Measurements from ENCODE around the gene SBF1. TPM values are rescaled to one million over a fixed set of nuclear protein-coding genes. Genes with fewer than 3 reads are reported as not detected.

The SBF1 gene
- total RNA-seq, 4 donors from 2014 or later = 56.1 to 121 (median 86.9) TPM

DNA sequence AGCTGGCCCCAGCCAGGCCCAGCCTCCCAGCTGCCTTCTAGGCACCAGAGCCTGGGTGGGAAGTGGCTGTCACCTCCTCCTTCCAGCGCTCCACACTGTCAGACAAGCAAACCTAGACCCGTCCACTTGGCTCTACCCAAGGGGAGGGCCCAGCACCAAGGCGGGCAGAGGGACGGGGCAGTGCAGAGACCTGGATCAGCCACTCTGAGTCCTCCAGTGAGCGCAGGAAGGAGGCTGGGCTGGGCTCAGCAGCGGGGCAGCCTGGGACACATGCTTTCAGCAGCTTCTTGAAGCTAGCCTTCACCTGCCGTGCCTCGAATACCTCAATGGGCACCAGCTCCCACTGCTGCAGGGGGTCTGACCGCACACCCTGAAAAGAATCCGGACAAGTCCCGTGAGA, 18.8 kb downstream of the SBF1 start:
- H3K9me3 ChIP-seq = no peaks in the 10 kb centered on the region
- H3K27ac ChIP-seq (replicated peaks in 1 of 4) = no peak overlapping the region
- DNase-seq (ENCODE audit: extremely low spot score) = no peak
- H3K4me1 ChIP-seq = no peaks in the 10 kb centered on the region
- 87% methylated on average over 9 of the region's 11 CpGs for WGBS
- peaks cover 70 to 92% (median 77%) of the 10 kb centered on the region in 4 donors for H3K36me3 ChIP-seq
- no peak overlapping the region for H3K4me3 ChIP-seq
- TF ChIP-seq POLR2AphosphoS5 (IDR thresholded peaks at IDR 0.05) (no peak), POLR2A (IDR thresholded peaks at IDR 0.05; ENCODE audit: low read depth) (no peak), EP300 (IDR thresholded peaks at IDR 0.05) (no peak)
- TF ChIP-seq, protein P1, sequence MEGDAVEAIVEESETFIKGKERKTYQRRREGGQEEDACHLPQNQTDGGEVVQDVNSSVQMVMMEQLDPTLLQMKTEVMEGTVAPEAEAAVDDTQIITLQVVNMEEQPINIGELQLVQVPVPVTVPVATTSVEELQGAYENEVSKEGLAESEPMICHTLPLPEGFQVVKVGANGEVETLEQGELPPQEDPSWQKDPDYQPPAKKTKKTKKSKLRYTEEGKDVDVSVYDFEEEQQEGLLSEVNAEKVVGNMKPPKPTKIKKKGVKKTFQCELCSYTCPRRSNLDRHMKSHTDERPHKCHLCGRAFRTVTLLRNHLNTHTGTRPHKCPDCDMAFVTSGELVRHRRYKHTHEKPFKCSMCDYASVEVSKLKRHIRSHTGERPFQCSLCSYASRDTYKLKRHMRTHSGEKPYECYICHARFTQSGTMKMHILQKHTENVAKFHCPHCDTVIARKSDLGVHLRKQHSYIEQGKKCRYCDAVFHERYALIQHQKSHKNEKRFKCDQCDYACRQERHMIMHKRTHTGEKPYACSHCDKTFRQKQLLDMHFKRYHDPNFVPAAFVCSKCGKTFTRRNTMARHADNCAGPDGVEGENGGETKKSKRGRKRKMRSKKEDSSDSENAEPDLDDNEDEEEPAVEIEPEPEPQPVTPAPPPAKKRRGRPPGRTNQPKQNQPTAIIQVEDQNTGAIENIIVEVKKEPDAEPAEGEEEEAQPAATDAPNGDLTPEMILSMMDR (IDR thresholded peaks at IDR 0.05) = no peak
- intact Hi-C loops (cut with DNase I) = no loop called here
- H3K27me3 ChIP-seq = no peaks in the 10 kb centered on the region

DNA sequence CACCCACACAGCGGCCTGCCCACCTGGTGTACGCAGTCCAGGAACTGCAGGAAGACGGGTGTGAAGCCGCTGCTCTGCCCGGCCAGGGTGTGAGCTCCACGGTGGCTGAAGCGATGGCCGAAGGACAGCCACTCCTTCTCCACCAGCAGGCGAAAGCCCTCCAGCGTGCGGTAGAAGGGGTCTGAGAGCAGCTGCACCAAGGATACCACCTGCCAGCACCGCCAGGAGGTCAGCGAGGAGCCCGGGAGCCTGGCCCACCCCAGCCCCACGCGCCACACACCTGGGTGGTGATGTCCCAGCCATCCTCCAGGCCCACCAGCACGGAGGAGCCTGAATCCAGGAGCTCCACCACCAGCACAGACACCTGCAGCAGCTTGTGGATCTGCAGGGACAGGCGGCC, 19.6 kb downstream of the SBF1 start:
- Histone ChIP-seq H3K27me3 (no peaks in the 10 kb centered on the region), H3K4me1 (no peaks in the 10 kb centered on the region), H3K36me3 (peaks cover 61 to 91% (median 75%) of the 10 kb centered on the region in 4 donors), H3K9me3 (no peaks in the 10 kb centered on the region), H3K4me3 (no peak overlapping the region), H3K27ac (replicated peaks in 1 of 4) (no peak overlapping the region)
- TF ChIP-seq POLR2AphosphoS5 (IDR thresholded peaks at IDR 0.05) = no peak
- no peak for TF ChIP-seq EP300 (IDR thresholded peaks at IDR 0.05)
- TF ChIP-seq, protein P1 (IDR thresholded peaks at IDR 0.05) = no peak
- no peak for TF ChIP-seq POLR2A (IDR thresholded peaks at IDR 0.05; ENCODE audit: low read depth)
- no peak for DNase-seq (ENCODE audit: extremely low spot score)
- intact Hi-C loops (cut with DNase I) = no loop called here
- 93% methylated on average over 15 of the region's 18 CpGs for WGBS

DNA sequence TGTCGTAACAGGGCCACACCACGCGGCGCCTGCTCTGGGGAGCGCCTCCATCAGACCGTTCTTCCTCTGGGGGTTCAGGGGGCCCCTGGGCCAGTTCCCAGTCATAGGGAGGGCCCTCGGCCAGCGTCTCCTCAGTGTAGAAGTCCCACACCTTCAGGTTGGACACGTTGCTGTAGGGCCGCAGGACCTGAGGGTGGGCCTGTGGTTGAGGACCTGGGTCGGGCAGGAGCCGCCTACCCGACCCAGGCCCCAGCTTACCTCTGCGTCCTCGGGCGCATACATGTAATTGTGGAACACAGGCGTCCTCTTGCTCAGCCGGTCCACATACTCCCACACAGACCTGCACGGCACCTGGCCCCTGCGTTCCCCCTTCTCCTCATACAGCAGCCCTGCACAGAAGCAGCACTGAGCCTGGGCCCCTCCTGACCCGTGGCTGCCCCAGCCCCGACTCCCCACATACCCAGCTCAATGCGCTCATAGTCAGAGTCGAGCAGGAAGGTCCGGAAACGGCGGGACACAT, 20.2 kb downstream of the SBF1 start:
- no peak for DNase-seq (ENCODE audit: extremely low spot score)
- 93% methylated on average over 24 of the region's 27 CpGs for WGBS
- TF ChIP-seq, protein P1 (IDR thresholded peaks at IDR 0.05) = no peak
- no peak for TF ChIP-seq EP300 (IDR thresholded peaks at IDR 0.05)
- TF ChIP-seq POLR2AphosphoS5 (IDR thresholded peaks at IDR 0.05) = no peak
- TF ChIP-seq POLR2A (IDR thresholded peaks at IDR 0.05; ENCODE audit: low read depth) = no peak
- intact Hi-C loops (cut with DNase I) = no loop called here
- no peaks in the 10 kb centered on the region for H3K9me3 ChIP-seq
- H3K4me3 ChIP-seq = no peak overlapping the region
- no peaks in the 10 kb centered on the region for H3K4me1 ChIP-seq
- peaks cover 56 to 91% (median 74%) of the 10 kb centered on the region in 4 donors for H3K36me3 ChIP-seq
- H3K27ac ChIP-seq (replicated peaks in 1 of 4) = no peak overlapping the region
- H3K27me3 ChIP-seq = no peaks in the 10 kb centered on the region

DNA sequence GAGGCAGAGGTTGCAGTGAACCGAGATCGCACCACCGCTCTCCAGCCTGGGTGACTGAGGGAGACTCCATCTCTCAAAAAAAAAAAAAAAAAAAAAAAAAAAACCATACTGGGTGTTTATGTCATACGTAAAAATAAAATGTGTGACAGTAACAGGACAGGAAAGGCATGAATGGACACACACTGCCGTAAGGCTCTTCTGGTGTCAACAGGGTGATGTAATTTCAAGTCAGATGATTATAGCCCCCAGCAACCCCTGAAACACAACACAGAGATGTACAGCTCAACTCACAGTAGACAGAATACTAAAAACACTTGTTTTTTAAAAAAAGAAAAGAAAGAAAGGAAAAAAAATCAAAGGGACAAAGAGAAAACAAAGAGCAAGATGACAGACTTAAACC, 22.2 kb downstream of the SBF1 start:
- Histone ChIP-seq H3K4me3 (no peak overlapping the region), H3K4me1 (no peaks in the 10 kb centered on the region), H3K36me3 (peaks cover 47 to 91% (median 74%) of the 10 kb centered on the region in 4 donors), H3K27me3 (no peaks in the 10 kb centered on the region), H3K9me3 (no peaks in the 10 kb centered on the region), H3K27ac (replicated peaks in 1 of 4) (no peak overlapping the region)
- intact Hi-C loops (cut with DNase I) = no loop called here
- WGBS = 88% methylated on average over 5 of the region's 5 CpGs
- DNase-seq (ENCODE audit: extremely low spot score) = no peak
- TF ChIP-seq POLR2AphosphoS5 (IDR thresholded peaks at IDR 0.05) (no peak), EP300 (IDR thresholded peaks at IDR 0.05) (no peak), POLR2A (IDR thresholded peaks at IDR 0.05; ENCODE audit: low read depth) (no peak)
- TF ChIP-seq, protein P1 (IDR thresholded peaks at IDR 0.05) = no peak

Measured in esophagus muscularis mucosa (tissue), 4 donors.